ENCODE measurements around the gene LDLRAD1.
"Not testable (repeated sequence)": the region's sequence is repeated elsewhere in the genome, so short reads cannot be mapped to it uniquely, and the experiment has no call there.

Gene LDLRAD1

GRCh38 chr1:54008876-54009275 is 9.1 kb downstream of the LDLRAD1 start:
- Histone ChIP-seq H3K79me2 (no peaks in the 10 kb centered on the region), H3K36me3 (ENCODE audit: control insufficient read depth, insufficient read depth, low read length) (no peaks in the 10 kb centered on the region), H3K4me2 (ENCODE audit: low read length) (no peak overlapping the region), H3K4me1 (no peaks in the 10 kb centered on the region), H3K9me3 (ENCODE audit: control insufficient read depth, low read length) (no peaks in the 10 kb centered on the region), H3K27me3 (ENCODE audit: control insufficient read depth, insufficient read depth, low read length) (no peaks in the 10 kb centered on the region), H2AFZ (no peak overlapping the region), H3K4me3 (ENCODE audit: low read depth, low read length) (no peak overlapping the region), H3K27ac (no peak overlapping the region), H3K9ac (no peak overlapping the region)
- TF ChIP-seq CTCF (IDR thresholded peaks at IDR 0.05) = no peak

- no peak for TF ChIP-seq CTCF (IDR thresholded peaks at IDR 0.05)
- Histone ChIP-seq H3K4me3 (ENCODE audit: low read depth, low read length) (no peak overlapping the region), H3K27me3 (ENCODE audit: control insufficient read depth, insufficient read depth, low read length) (no peaks in the 10 kb centered on the region), H3K4me1 (no peaks in the 10 kb centered on the region), H2AFZ (no peak overlapping the region), H3K4me2 (ENCODE audit: low read length) (no peak overlapping the region), H3K79me2 (no peaks in the 10 kb centered on the region), H3K9me3 (ENCODE audit: control insufficient read depth, low read length) (no peaks in the 10 kb centered on the region), H3K36me3 (ENCODE audit: control insufficient read depth, insufficient read depth, low read length) (no peaks in the 10 kb centered on the region), H3K9ac (no peak overlapping the region), H3K27ac (no peak overlapping the region)
These were observed 10.4 kb downstream of the LDLRAD1 start for GRCh38 chr1:54007613-54008012.

DNA sequence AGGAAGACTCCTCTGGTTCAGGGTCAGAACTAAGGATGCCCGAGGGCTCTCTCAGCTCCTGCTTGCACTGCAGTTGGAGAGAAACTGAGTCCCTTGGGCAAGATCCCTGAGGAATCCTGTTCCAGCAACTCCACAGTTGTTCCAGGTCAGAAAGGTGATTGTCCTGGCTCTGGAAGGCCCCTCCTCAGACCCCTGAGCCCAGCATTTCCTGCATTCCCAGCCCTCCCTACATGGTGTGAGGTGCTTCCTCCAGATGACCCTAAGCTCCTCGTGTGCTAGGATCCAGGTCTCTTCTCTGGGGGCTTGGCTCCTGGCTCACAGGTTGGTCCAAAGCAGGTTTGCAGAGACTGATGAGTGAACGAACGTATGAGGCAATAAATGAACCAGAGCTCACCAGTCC is 11.5 kb downstream of the LDLRAD1 start:
- H3K27ac ChIP-seq = no peak overlapping the region

GRCh38 chr1:54004481-54005049 is 13.4 kb downstream of the LDLRAD1 start:
- no peak overlapping the region for H3K27ac ChIP-seq
- H3K9me3 ChIP-seq (ENCODE audit: control insufficient read depth, low read length) = no peaks in the 10 kb centered on the region
- no peak overlapping the region for H3K4me3 ChIP-seq (ENCODE audit: low read depth, low read length)
- H3K4me2 ChIP-seq (ENCODE audit: low read length) = no peak overlapping the region
- no peaks in the 10 kb centered on the region for H3K27me3 ChIP-seq (ENCODE audit: control insufficient read depth, insufficient read depth, low read length)
- no peak for TF ChIP-seq CTCF (IDR thresholded peaks at IDR 0.05)
- H3K9ac ChIP-seq = no peak overlapping the region
- no peaks in the 10 kb centered on the region for H3K4me1 ChIP-seq
- no peak overlapping the region for H2AFZ ChIP-seq
- no peaks in the 10 kb centered on the region for H3K79me2 ChIP-seq
- no peaks in the 10 kb centered on the region for H3K36me3 ChIP-seq (ENCODE audit: control insufficient read depth, insufficient read depth, low read length)

More for the DNA sequence above, 11.5 kb downstream of the LDLRAD1 start:
- H3K9me3 ChIP-seq (ENCODE audit: control insufficient read depth, low read length) = no peaks in the 10 kb centered on the region
- no peaks in the 10 kb centered on the region for H3K4me1 ChIP-seq
- H3K9ac ChIP-seq = no peak overlapping the region
- no peaks in the 10 kb centered on the region for H3K27me3 ChIP-seq (ENCODE audit: control insufficient read depth, insufficient read depth, low read length)
- H2AFZ ChIP-seq = no peak overlapping the region
- H3K36me3 ChIP-seq (ENCODE audit: control insufficient read depth, insufficient read depth, low read length) = no peaks in the 10 kb centered on the region
- TF ChIP-seq CTCF (IDR thresholded peaks at IDR 0.05) = no peak
- no peaks in the 10 kb centered on the region for H3K79me2 ChIP-seq
- no peak overlapping the region for H3K4me2 ChIP-seq (ENCODE audit: low read length)
- no peak overlapping the region for H3K4me3 ChIP-seq (ENCODE audit: low read depth, low read length)

GRCh38 chr1:54003750-54004480 is 14.1 kb downstream of the LDLRAD1 start:
- not testable (repeated sequence) for H3K4me2 ChIP-seq (ENCODE audit: low read length); H3K4me3 ChIP-seq (ENCODE audit: low read depth, low read length); H3K9me3 ChIP-seq (ENCODE audit: control insufficient read depth, low read length); H3K9ac ChIP-seq; H3K4me1 ChIP-seq; H3K27me3 ChIP-seq (ENCODE audit: control insufficient read depth, insufficient read depth, low read length); H3K79me2 ChIP-seq; H2AFZ ChIP-seq; H3K36me3 ChIP-seq (ENCODE audit: control insufficient read depth, insufficient read depth, low read length); H3K27ac ChIP-seq
